HepG2 (cell line): ENCODE measurements around the gene ANO10. TPM values are rescaled to one million over a fixed set of nuclear protein-coding genes. Genes with fewer than 3 reads are reported as not detected.
A peak's percentile ranks its signal among the peaks of the same experiment; 100 is the strongest.

ENCODE experiments used
- DPF2 ChIP-seq: sonication (generic); formaldehyde crosslinking; IDR thresholded peaks from 2 replicates; pipeline ENCODE4 v1.4.0; 2020; ENCODE audit warnings: mild to moderate bottlenecking, low read depth, missing genetic modification reagents, borderline replicate concordance
- GZF1 ChIP-seq: sonication (generic); formaldehyde crosslinking; IDR thresholded peaks from 2 replicates; pipeline ENCODE4 v1.5.1; 2020; ENCODE audit warnings: mild to moderate bottlenecking, missing genetic modification reagents
- HNRNPL ChIP-seq: fragments of 200-400 bp; formaldehyde crosslinking; IDR thresholded peaks from 2 replicates; pipeline ENCODE4 v1.6.1; 2017; ENCODE audit warnings: mild to moderate bottlenecking, low read depth, low read length
- HOXA3 ChIP-seq: sonication (generic); formaldehyde crosslinking; IDR thresholded peaks from 2 replicates; pipeline ENCODE4 v1.5.0; 2020; ENCODE audit warnings: missing genetic modification reagents
- IKZF4 ChIP-seq: sonication (generic); formaldehyde crosslinking; IDR thresholded peaks from 2 replicates; pipeline ENCODE4 v1.5.1; 2020; ENCODE audit warnings: borderline replicate concordance, mild to moderate bottlenecking, low read depth, missing genetic modification reagents; ENCODE audit errors: not compliant biosample characterization
- KMT2B ChIP-seq: IDR thresholded peaks from 2 replicates; pipeline ENCODE4 v1.6.1; 2016; ENCODE audit warnings: missing genetic modification reagents, missing compliant biosample characterization
- NFAT5 ChIP-seq: sonication (generic); formaldehyde crosslinking; IDR thresholded peaks from 2 replicates; pipeline ENCODE4 v1.4.0; 2020; ENCODE audit warnings: missing genetic modification reagents
- PHF5A ChIP-seq: IDR thresholded peaks from one replicate; pipeline ENCODE4 v1.6.1; 2018; ENCODE audit warnings: low read depth, missing genetic modification reagents; ENCODE audit not compliant: unreplicated experiment
- RORA ChIP-seq: sonication (generic); formaldehyde crosslinking; IDR thresholded peaks from 2 replicates; pipeline ENCODE4 v1.5.0; 2020; ENCODE audit warnings: mild to moderate bottlenecking, missing genetic modification reagents, moderate library complexity
- THAP11 ChIP-seq: IDR thresholded peaks from 2 replicates; pipeline ENCODE4 v1.6.1; 2016; ENCODE audit warnings: missing biosample characterization, missing genetic modification reagents
- ZFP90 ChIP-seq: sonication (generic); formaldehyde crosslinking; IDR thresholded peaks from 2 replicates; pipeline ENCODE4 v1.8.0; 2022; ENCODE audit warnings: missing genetic modification reagents, mild to moderate bottlenecking, inconsistent platforms, borderline replicate concordance
- ZMYM3 ChIP-seq: sonication (generic); formaldehyde crosslinking; IDR thresholded peaks from 2 replicates; pipeline ENCODE4 v1.5.1; 2020; ENCODE audit warnings: mild to moderate bottlenecking, missing genetic modification reagents
- ZNF253 ChIP-seq: sonication (generic); formaldehyde crosslinking; IDR thresholded peaks from 2 replicates; pipeline ENCODE4 v1.8.0; 2022; ENCODE audit warnings: mild to moderate bottlenecking, missing genetic modification reagents, borderline replicate concordance
- ZNF317 ChIP-seq: sonication (generic); formaldehyde crosslinking; IDR thresholded peaks from 2 replicates; pipeline ENCODE4 v1.5.0; 2020; ENCODE audit warnings: mild to moderate bottlenecking, missing genetic modification reagents
- ZNF546 ChIP-seq: sonication (generic); formaldehyde crosslinking; conservative IDR thresholded peaks from 2 replicates; pipeline ENCODE4 v1.8.1; 2023; ENCODE audit warnings: mild to moderate bottlenecking, missing genetic modification reagents
- ZNF607 ChIP-seq: sonication (generic); formaldehyde crosslinking; IDR thresholded peaks from 2 replicates; pipeline ENCODE4 v1.5.1; 2020; ENCODE audit warnings: missing genetic modification reagents, mild to moderate bottlenecking, borderline replicate concordance
- ZNF670 ChIP-seq: sonication (generic); formaldehyde crosslinking; IDR thresholded peaks from 2 replicates; pipeline ENCODE4 v1.8.0; 2022; ENCODE audit warnings: mild to moderate bottlenecking, missing genetic modification reagents, borderline replicate concordance
- ZNF772 ChIP-seq: sonication (generic); formaldehyde crosslinking; IDR thresholded peaks from 2 replicates; pipeline ENCODE4 v1.5.0; 2020; ENCODE audit warnings: mild to moderate bottlenecking, missing genetic modification reagents
- ZNF792 ChIP-seq: IDR thresholded peaks from 2 replicates; pipeline ENCODE4 v1.6.1; 2016
- ZNF883 ChIP-seq: sonication (generic); formaldehyde crosslinking; IDR thresholded peaks from 2 replicates; pipeline ENCODE4 v1.5.1; 2020; ENCODE audit warnings: mild to moderate bottlenecking, missing genetic modification reagents; ENCODE audit errors: not compliant biosample characterization
- polyA plus RNA-seq, 8 experiments: library from polyadenylated mRNA; depleted of rRNA in 3 of 8; stranded (reverse) in 7 of 8; unstranded in 1 of 8; fragments of >200 nt; fragmentation: Illumina TruSeq in 4 of 8; extraction: Trizol in 4 of 8; gene quantifications; 2 replicates each; pipeline versions ENCODE4 v1.2.1 to v1.2.3, GENCODE V29; 2011 to 2016; ENCODE audit warnings: low read depth in 4 of 8, missing spikeins in 1 of 8, mixed read lengths in 1 of 8; ENCODE audit not compliant: insufficient read depth in 1 of 8
- total RNA-seq, 5 experiments: library from RNA; depleted of rRNA; stranded (reverse); fragments of >200 nt; fragmentation: Illumina TruSeq; extraction: Trizol; gene quantifications; 2 replicates each; pipeline ENCODE4 v1.2.3, GENCODE V29; 2016; ENCODE audit warnings: low read depth in 1 of 5
- TF ChIP-seq, protein P1 (sequence below): sonication (generic); formaldehyde crosslinking; IDR thresholded peaks from 2 replicates; pipeline ENCODE4 v1.5.0; 2020; ENCODE audit warnings: missing genetic modification reagents, mild to moderate bottlenecking, borderline replicate concordance
- TF ChIP-seq, protein P2 (sequence below): sonication (generic); formaldehyde crosslinking; IDR thresholded peaks from 2 replicates; pipeline ENCODE4 v1.8.1; 2023; ENCODE audit warnings: mild to moderate bottlenecking, moderate library complexity, missing genetic modification reagents

The ANO10 gene
- total and polyA plus RNA-seq, 2 of the 13 experiments (the other 11 are each of a cell fraction or from before 2014, with no cell fraction given): 10.4 to 13.1 TPM

- TF ChIP-seq DPF2 (CRISPR knock-in tag): no peak
- TF ChIP-seq ZNF253 (CRISPR knock-in tag): no peak
- no peak for TF ChIP-seq ZNF317 (CRISPR knock-in tag)
- no peak for TF ChIP-seq ZNF883 (CRISPR knock-in tag)
- TF ChIP-seq RORA: no peak
- no peak for TF ChIP-seq ZNF546 (CRISPR knock-in tag)
- TF ChIP-seq IKZF4 (CRISPR knock-in tag): no peak
- TF ChIP-seq ZFP90: no peak
- TF ChIP-seq GZF1 (CRISPR knock-in tag): no peak
- no peak for TF ChIP-seq ZNF772
- TF ChIP-seq PHF5A (CRISPR knock-in tag): no peak
- TF ChIP-seq, protein P1, sequence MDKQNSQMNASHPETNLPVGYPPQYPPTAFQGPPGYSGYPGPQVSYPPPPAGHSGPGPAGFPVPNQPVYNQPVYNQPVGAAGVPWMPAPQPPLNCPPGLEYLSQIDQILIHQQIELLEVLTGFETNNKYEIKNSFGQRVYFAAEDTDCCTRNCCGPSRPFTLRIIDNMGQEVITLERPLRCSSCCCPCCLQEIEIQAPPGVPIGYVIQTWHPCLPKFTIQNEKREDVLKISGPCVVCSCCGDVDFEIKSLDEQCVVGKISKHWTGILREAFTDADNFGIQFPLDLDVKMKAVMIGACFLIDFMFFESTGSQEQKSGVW: no peak
- no peak for TF ChIP-seq ZMYM3 (CRISPR knock-in tag)
- TF ChIP-seq THAP11 (CRISPR knock-in tag): peak; percentile 43
- TF ChIP-seq ZNF607 (CRISPR knock-in tag): no peak
- TF ChIP-seq KMT2B (CRISPR knock-in tag): peak; percentile 42; the same call in 1 of the 2 replicates
- peak; percentile 48; the same call in 1 of the 2 replicates for TF ChIP-seq ZNF792
- TF ChIP-seq NFAT5 (CRISPR knock-in tag): no peak
- TF ChIP-seq ZNF670 (CRISPR knock-in tag): no peak
- TF ChIP-seq, protein P2, sequence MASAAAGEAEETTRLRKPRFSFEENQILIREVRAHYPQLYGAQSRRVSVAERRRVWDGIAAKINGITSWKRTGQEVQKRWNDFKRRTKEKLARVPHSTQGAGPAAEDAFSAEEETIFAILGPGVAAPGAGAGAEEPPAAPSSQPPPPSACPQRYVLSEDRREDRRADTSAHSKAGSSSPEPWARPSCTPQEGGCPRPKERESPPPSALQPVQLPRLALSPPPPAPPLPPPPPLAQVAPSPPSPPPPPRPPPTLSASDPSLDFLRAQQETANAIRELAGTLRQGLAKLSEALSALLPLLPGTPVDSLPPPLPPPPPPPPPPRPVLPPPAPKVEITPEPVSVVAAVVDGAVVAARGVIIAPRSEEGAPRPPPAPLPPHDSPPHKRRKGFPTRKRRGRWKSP: no peak
- TF ChIP-seq HNRNPL: no peak
- TF ChIP-seq HOXA3 (CRISPR knock-in tag): peak; percentile 49; the same call in 1 of the 2 replicates
Measured at GRCh38 chr3:43621656-43622432, at the start of gene ANO10 (continued).
